ENCODE data around the gene ARID5B.
A peak's percentile ranks its signal among the peaks of the same experiment; 100 is the strongest.

ARID5B gene

DNA sequence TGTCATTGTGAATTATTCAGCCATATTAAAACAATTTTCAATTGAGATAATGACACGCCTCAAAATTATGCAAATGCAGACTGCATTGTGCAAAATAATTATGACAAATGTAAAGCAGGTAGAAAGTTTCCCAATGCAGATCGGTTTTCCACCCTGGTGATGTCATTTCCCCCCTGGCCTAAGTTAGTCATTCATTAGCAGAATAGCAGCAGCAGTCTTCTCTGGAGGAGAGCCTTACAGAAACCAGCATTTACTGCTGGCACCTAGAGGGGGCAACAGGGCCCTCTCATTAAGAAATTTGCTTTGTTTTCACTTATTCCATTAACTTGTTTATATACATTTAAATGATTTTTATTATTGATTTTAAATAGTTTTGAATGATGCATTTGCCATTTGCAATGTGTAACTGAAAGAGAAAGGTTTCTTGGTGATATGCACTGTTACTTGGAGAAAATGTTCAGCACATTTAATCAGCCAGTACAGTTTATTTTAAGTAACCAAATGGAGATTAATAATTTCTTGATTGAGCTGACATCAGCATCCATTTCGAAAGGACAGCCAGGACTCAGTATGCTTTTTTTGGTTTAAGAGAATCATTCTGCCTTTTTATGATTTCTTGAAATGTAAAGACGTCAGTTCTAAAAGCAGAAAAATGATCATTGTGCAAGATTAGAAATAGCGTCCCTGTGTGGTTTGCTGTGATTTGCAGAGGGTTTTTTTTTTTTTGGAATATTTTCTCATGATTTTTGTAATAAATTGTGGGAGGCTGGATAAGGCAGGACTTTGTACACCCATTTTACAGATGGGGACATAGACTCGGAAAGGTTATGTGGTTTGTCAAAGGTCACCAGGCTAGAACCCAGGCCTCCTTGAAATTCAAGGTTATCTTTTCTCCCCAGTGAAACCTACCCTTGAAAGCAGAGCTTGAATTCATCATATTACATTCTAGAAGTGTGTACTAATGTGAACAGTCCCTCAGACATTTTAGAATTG, 3.5 kb downstream of the ARID5B start (continued):
- TF ChIP-seq, protein P1, sequence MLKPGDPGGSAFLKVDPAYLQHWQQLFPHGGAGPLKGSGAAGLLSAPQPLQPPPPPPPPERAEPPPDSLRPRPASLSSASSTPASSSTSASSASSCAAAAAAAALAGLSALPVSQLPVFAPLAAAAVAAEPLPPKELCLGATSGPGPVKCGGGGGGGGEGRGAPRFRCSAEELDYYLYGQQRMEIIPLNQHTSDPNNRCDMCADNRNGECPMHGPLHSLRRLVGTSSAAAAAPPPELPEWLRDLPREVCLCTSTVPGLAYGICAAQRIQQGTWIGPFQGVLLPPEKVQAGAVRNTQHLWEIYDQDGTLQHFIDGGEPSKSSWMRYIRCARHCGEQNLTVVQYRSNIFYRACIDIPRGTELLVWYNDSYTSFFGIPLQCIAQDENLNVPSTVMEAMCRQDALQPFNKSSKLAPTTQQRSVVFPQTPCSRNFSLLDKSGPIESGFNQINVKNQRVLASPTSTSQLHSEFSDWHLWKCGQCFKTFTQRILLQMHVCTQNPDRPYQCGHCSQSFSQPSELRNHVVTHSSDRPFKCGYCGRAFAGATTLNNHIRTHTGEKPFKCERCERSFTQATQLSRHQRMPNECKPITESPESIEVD (tag by site-specific recombination; IDR thresholded peaks at IDR 0.05): peak; percentile 39; the same call in 1 of the 2 replicates
- TF ChIP-seq ZSCAN30 (tag by site-specific recombination; IDR thresholded peaks at IDR 0.05) (0 out of 2 replicates have a peak, but pooled peaks have one; percentile 4), ZNF341 (tag by site-specific recombination; IDR thresholded peaks at IDR 0.05; ENCODE audit: low read depth) (0 out of 2 replicates have a peak, but pooled peaks have one; percentile 14), ZFP41 (tag by site-specific recombination; IDR thresholded peaks at IDR 0.05; ENCODE audit: borderline replicate concordance) (no peak), ZBTB44 (tag by site-specific recombination; IDR thresholded peaks at IDR 0.05) (peak; percentile 74), ZBTB21 (tag by site-specific recombination; IDR thresholded peaks at IDR 0.05) (0 out of 2 replicates have a peak, but pooled peaks have one; percentile 26), PRDM1 (tag by site-specific recombination; IDR thresholded peaks at IDR 0.05) (peak; percentile 68; the same call in 1 of the 2 replicates), ZNF175 (tag by site-specific recombination; IDR thresholded peaks at IDR 0.05) (no peak), ZNF600 (tag by site-specific recombination; IDR thresholded peaks at IDR 0.05) (no peak), KLF8 (tag by site-specific recombination; IDR thresholded peaks at IDR 0.05) (0 out of 2 replicates have a peak, but pooled peaks have one; percentile 33), ZNF660 (tag by site-specific recombination; IDR thresholded peaks at IDR 0.05) (peak; percentile 74; the same call in 1 of the 2 replicates), ZNF629 (tag by site-specific recombination; IDR thresholded peaks at IDR 0.05) (peak; percentile 83), SP2 (tag by site-specific recombination; IDR thresholded peaks at IDR 0.05) (0 out of 2 replicates have a peak, but pooled peaks have one; percentile 11), TRIM28 (IDR thresholded peaks at IDR 0.05; ENCODE audit: borderline replicate concordance, low read length) (no peak), ZNF2 (tag by site-specific recombination; IDR thresholded peaks at IDR 0.05) (0 out of 2 replicates have a peak, but pooled peaks have one; percentile 24), OSR2 (tag by site-specific recombination; IDR thresholded peaks at IDR 0.05) (peak; percentile 45; the same call in 1 of the 2 replicates), IKZF3 (tag by site-specific recombination; IDR thresholded peaks at IDR 0.05) (peak; percentile 77; the same call in 1 of the 2 replicates), ZNF654 (tag by site-specific recombination; IDR thresholded peaks at IDR 0.05; ENCODE audit: low read depth) (no peak), ZNF488 (tag by site-specific recombination; IDR thresholded peaks at IDR 0.05) (no peak), REPIN1 (tag by site-specific recombination; IDR thresholded peaks at IDR 0.05; ENCODE audit: low read depth) (no peak), ZNF155 (tag by site-specific recombination; IDR thresholded peaks at IDR 0.05) (no peak), SP3 (tag by site-specific recombination; IDR thresholded peaks at IDR 0.05) (no peak), KLF10 (tag by site-specific recombination; IDR thresholded peaks at IDR 0.05) (peak; percentile 69)
- TF ChIP-seq, protein P2, sequence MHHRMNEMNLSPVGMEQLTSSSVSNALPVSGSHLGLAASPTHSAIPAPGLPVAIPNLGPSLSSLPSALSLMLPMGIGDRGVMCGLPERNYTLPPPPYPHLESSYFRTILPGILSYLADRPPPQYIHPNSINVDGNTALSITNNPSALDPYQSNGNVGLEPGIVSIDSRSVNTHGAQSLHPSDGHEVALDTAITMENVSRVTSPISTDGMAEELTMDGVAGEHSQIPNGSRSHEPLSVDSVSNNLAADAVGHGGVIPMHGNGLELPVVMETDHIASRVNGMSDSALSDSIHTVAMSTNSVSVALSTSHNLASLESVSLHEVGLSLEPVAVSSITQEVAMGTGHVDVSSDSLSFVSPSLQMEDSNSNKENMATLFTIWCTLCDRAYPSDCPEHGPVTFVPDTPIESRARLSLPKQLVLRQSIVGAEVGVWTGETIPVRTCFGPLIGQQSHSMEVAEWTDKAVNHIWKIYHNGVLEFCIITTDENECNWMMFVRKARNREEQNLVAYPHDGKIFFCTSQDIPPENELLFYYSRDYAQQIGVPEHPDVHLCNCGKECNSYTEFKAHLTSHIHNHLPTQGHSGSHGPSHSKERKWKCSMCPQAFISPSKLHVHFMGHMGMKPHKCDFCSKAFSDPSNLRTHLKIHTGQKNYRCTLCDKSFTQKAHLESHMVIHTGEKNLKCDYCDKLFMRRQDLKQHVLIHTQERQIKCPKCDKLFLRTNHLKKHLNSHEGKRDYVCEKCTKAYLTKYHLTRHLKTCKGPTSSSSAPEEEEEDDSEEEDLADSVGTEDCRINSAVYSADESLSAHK (tag by site-specific recombination; IDR thresholded peaks at IDR 0.05): peak; percentile 49; the same call in 1 of the 2 replicates
- TF ChIP-seq, protein P3, sequence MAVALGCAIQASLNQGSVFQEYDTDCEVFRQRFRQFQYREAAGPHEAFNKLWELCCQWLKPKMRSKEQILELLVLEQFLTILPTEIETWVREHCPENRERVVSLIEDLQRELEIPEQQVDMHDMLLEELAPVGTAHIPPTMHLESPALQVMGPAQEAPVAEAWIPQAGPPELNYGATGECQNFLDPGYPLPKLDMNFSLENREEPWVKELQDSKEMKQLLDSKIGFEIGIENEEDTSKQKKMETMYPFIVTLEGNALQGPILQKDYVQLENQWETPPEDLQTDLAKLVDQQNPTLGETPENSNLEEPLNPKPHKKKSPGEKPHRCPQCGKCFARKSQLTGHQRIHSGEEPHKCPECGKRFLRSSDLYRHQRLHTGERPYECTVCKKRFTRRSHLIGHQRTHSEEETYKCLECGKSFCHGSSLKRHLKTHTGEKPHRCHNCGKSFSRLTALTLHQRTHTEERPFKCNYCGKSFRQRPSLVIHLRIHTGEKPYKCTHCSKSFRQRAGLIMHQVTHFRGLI (tag by site-specific recombination; IDR thresholded peaks at IDR 0.05): no peak
- TF ChIP-seq, protein P4, sequence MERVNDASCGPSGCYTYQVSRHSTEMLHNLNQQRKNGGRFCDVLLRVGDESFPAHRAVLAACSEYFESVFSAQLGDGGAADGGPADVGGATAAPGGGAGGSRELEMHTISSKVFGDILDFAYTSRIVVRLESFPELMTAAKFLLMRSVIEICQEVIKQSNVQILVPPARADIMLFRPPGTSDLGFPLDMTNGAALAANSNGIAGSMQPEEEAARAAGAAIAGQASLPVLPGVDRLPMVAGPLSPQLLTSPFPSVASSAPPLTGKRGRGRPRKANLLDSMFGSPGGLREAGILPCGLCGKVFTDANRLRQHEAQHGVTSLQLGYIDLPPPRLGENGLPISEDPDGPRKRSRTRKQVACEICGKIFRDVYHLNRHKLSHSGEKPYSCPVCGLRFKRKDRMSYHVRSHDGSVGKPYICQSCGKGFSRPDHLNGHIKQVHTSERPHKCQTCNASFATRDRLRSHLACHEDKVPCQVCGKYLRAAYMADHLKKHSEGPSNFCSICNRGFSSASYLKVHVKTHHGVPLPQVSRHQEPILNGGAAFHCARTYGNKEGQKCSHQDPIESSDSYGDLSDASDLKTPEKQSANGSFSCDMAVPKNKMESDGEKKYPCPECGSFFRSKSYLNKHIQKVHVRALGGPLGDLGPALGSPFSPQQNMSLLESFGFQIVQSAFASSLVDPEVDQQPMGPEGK (tag by site-specific recombination; IDR thresholded peaks at IDR 0.05): peak; percentile 28; the same call in 1 of the 2 replicates

Measured in HEK293 (cell line).